Measurements from ENCODE around the gene SPSB1.
A peak's percentile ranks its signal among the peaks of the same experiment; 100 is the strongest.
"Not testable (repeated sequence)": the region's sequence is repeated elsewhere in the genome, so short reads cannot be mapped to it uniquely, and the experiment has no call there.

The SPSB1 gene

DNA sequence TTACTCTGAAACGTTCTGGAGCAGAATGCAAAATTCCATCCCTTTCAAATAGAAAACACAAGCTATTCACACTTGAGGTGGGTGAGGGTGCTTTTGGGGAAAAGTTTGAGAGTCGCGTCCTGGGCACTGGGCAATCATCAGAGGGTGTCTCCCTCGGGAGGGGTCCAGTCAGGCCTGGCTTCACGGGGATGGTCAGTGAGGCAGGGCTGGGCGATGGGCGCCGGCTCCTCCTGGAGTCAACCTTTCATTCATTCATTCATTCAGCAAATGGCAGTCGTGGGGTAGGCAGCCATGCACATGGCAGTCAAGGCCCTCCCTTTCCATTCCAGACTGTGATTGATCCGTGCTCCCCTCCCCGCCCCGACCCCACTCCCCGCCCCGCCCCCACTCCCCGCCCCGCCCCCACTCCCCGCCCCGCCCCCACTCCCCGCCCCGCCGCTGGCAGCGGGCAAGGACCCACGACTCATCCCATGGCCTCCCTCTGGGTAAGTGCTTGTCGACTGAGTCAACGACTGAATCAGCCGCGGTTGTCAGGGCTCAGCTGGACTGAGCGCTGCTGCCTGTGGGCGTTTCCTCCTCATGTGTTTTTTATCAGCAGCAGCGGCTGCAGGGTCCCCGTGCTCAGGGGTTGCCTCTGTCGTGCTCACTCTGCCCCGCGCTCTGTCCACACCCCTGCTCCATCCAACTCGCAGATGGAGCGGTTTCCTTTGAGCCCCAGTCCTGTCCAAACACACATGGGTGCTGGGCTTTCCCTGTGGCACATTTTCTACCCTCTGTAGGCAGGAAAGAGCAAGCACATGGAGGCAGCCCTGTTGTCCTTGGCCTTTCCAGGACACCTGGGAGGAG is 12.5 kb upstream of the SPSB1 start:
- DNase-seq: peak; percentile 84

GRCh38 chr1:9281071-9281827 is 11.4 kb upstream of the SPSB1 start:
- no peak for DNase-seq

DNA sequence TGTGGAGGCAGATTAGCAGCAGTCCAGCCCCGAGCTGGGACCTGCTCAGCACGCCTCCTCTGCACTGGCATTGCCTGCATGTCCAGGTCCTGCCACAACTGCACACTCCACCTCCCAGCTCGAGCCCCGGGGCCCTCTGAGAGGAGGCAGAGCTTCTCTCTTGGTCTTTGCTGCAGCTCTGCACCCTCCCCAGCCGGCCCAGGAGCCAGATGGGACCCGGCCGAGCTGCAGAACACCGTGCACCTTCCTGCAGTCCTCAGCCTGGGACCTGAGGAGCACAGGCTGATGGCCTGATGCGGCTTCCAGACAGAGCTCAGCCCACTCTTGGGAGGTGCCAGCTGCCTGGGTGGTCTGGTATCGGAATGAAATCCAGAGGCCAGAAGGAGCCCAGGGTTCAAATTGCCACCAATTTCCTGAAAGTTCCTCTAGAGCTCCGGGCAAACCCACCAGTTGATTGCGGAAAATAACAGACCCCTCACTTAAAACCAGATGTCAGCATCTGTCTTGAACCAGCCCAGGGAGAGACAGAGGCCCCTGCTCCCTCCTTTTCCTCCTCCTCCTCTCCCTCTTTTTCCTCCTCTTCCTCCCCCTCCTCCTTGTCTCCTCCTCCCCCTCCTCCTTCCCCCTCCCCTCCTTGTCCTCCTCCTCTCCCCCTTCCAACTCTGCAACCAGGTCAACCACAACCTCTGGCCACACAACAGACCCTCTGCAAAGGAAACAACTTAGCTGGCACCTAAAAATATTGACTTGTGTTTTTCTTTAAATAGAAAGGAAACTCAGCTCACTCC is 10.6 kb upstream of the SPSB1 start:
- DNase-seq: no peak

DNA sequence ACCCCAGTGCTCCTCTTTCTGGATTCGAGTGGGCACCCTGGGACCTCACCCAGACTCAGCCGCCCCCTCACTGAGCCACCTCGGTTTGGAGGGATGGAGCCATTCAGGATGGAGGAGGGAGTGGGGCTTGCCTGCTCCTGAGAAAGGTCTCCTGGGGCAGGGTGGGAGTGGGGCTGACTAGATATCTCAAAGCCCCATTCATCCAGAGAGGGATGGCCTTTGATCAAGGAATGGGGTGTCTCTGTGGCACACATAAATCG is 10.1 kb upstream of the SPSB1 start:
- DNase-seq: no peak

DNA sequence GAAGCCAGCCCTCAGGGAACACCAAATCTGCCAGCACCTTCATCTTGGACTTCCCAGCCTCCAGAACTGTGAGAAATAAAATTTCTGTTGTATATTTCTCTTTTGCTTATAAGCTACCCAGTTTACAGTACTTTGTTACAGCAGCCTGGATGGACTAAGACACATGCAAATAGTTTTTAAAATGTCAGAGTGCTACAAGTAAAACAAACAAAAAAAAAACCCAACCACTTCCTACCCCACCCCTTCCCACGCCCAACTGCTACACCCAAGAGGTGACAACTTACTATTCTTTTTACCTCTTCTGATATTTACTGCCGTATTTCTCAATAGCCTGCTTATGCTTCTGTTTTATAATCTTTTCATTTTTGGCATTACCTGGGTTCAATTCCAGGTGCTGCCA is 8.6 kb upstream of the SPSB1 start:
- DNase-seq: no peak

DNA sequence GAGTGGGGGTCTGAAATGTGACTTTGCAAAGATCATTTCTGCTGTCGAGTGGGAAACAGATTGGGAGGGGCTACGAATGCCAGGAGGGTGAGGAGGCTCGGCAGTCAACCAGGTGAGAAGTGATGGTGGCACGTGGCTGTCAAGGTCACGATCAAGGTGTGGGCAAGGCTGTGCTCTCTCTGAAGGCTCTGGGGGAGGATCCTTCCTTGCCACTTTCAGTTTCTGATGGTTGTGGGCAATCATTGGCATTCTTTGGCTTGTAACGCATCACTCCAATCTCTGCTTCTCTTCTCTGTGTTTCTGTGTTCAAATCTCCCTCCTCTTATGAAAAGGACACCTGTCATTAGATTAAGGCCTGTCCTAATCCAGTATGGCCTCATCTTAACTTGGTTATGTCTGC is 6.1 kb upstream of the SPSB1 start:
- no peak for DNase-seq

DNA sequence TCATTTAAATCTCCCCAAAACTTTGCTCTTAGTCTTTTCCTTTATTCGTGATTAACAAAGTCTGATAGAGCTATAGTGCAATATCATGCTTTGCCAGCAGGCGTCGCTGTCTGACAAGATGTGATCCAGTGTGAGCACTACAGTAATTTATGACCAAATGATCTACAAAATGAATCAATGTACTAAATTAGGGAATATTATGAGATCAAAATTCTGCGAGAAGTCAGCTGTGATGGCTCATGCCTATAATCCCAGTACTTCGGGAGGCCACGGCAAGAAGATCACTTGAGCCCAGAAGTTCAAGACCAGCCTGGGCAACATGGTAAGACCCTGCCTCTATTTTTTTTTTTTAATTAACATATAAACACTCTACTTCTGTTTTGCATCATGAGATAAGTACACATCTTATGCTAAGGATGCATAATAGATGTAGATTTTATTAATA is 3.6 kb upstream of the SPSB1 start:
- peak; percentile 97 for DNase-seq

DNA sequence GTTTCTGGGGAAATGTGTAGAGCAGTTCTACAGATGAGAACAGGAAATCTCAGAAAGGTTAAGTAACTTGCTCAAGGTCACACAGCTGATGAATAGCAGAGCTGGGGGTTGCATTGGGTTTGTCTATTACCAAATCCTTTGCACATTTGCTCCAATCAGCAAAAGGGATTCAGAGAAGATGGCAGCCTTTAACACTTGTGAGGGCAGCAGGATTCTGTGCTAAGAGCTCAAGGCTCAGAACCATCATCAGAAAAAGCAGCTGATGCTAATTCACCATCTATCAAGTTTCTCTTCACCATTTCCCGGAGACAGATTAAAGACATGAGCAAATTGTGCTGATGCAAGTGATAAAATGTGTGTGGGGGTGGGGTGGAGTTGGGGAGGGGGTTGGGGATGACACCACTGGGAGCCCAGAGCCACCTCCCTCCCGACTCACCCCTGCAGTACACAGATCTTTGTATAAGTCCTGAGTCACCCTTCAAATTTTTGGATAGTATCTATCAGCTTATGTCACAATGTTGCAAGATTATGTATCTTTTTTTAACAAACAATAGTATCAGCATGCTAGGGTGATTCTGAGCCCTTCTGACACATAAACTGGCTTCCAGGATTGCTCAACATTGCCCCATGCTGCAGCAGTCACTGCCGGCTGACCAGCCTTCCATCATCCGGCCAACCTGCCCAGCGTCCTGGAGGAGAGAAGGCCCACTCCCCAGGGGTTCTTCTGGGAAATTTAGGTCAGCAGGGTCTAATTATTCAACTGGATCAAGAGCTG is 2.8 kb upstream of the SPSB1 start:
- no peak for DNase-seq

DNA sequence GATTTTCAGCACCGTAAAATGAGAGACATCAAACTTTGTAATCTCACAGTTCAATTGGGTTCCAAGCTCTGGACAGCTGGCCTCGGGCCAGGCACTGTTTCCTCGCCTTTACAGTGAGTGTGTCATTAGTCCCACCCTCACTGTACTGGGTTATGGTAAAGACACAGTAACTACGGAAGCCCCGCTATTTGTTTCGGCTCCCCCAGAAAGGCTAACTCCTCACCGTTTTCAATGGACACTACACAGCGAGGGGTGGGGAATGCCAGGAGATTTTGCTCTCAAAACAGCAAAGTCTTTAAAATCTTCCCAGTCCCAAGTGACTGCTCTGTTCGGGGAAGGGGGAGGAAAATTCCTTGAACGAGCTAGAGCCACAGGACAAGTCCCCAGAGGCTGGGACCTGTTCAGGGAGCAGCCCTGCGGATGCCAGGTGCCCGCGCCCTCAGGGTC is 757 bp upstream of the SPSB1 start:
- no peak for DNase-seq

- DNase-seq: no peak
These were observed 493 bp downstream of the SPSB1 start for GRCh38 chr1:9293241-9293532.

GRCh38 chr1:9293533-9294404 is 1.1 kb downstream of the SPSB1 start:
- DNase-seq: peak; percentile 57

- DNase-seq: peak; percentile 51
These were observed 1.7 kb downstream of the SPSB1 start for GRCh38 chr1:9294405-9294773.

DNA sequence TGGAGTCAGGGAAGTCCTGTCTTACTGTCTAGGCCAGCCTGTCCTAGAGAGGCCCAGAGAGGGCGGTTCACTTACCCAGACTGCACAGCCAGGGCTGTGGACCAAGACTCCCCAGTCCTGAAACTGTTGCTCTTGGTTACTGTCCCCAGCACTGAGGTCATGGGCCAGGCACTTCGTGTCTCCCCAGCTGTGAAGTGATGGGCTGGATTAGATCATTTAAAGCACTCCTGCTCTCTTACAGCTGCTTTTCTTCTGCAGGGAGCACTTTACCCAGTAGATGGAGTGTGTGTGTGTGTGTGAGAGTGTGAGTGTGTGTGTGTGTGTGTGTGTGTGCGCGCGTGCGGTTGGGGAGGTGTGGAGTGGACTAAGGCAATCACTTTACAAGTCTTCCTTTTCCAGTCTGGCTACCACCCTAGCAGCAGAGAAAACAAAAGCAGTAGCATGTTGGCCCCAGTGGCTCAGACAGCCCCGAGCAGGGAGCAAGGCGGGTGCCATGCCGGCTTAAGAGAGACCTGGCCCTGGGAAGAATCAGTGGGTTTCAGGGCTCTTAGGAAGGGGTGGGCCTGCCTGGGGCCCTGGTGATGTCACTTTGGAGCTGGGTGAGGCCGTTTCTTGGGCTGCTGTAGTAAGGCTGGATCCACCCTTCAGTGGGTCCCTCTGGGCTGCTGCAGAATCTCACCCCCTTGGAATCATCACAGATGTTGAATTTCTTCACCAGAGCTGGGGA is 2.4 kb downstream of the SPSB1 start:
- DNase-seq: no peak

- no peak for DNase-seq
These were observed 3.2 kb downstream of the SPSB1 start for GRCh38 chr1:9295884-9296283.

GRCh38 chr1:9296850-9297249 is 4.2 kb downstream of the SPSB1 start:
- DNase-seq: no peak

- no peak for DNase-seq
These were observed 5.1 kb downstream of the SPSB1 start for GRCh38 chr1:9297831-9298230.

DNA sequence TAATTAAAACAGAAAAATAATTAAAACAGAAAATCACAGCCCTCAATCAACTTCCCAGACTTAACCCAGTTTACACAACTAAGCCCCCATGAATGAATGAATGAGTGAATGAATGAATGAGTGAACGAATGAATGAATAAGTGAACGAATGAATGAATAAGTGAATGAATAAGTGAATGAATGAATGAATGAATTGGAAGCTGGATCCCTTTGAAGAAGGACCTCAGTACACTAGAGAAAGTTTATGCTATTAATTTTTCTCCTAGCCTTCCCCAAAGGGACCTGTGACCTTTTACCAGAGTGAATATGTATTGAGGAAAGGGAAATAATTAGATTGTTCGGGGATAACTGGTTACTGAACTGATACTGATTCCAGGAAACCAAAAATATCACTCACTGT is 5.6 kb downstream of the SPSB1 start:
- DNase-seq: no peak

- DNase-seq: not testable (repeated sequence)
These were observed 7.2 kb downstream of the SPSB1 start for GRCh38 chr1:9299571-9300541.

DNA sequence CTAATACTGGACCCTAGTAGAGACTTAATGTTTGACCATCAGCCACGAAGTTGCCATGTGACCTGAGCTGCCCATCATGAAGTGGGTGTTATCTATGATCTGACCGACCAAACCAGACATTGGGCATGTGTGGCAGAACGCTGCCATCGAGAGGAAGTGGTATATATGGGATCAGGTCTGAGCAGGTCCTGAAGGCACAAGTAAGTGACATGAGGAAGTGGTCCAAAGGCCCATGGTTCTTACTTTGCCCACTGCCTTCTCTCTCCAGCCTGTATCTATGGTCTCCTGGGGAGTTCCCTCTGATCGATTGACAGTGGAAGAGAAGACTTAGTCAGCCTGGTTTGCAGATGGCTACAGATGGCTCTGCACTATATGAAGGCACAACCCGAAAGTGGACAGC is 7.9 kb downstream of the SPSB1 start:
- DNase-seq: no peak

All from stimulated activated CD8-positive, alpha-beta memory T cell treated with anti-CD3 and anti-CD28 coated beads, Interleukin-4, amount 100 ng/mL, for 48 hours (primary cell).